ENCODE measurements around the gene C3orf49. TPM values are rescaled to one million over a fixed set of nuclear protein-coding genes. Genes with fewer than 3 reads are reported as not detected.
A peak's percentile ranks its signal among the peaks of the same experiment; 100 is the strongest.

The C3orf49 gene
- polyA plus RNA-seq, 1 donor from 2014 or later: not detected

DNA sequence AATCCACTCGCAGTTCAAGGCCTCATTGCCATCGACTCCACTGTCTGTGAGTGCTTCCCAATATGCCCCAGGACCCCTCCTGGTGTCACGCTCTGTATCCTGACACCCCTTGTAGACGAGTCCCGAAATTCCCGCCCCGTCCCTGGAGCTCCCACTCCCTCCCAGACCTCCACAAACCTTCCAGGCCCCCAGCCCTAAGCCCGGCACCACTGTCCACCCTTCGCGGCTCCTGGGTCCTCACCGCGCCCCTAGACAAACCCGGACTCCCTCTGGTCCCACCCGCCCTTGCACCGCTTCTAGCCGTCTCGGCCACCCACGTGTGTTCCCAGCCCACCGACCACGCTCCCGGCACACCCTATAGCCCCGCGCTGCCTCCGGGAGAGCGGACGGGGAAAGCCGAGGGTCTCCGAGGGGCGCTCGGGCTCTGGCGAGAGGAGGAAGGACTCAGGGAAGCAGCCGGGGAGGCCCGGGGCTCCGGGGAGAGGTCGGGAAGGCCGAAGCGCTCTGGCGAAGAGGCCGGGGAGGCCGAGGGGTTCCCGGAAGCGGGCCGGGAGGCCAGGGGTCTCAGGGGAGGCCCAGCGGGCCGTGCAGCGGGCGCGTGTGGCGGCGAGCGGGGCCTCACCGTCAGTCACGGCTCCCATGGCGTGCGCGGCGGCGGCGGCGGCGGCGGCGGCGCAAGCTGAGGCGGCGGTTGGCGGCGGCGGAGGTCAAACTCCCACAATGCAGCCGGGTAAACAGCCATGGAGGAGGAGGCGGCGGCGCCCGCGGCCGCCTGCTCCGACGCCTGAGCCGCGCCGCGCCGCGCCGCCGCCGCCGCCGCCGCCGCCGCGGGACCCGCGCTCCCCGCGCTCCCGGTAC is 44.3 kb downstream of the C3orf49 start, which contains the start of the genes ATXN7 and THOC7:
Gene ATXN7 (plus strand): TSS at position 718 of the 858 bp plus-strand sequence. CDS start 48,732 bp downstream, outside the sequence.
Gene THOC7 (minus strand): TSS at position 656 of the 858 bp plus-strand sequence. CDS start 15 bp downstream, at position 641.
- Mint-ChIP-seq H3K27ac (peak within 1 kb of the TSS; percentile 91 to 98 (median 94)), H3K36me3 (no peaks in the 10 kb centered on the region), H3K9me3 (no peaks in the 10 kb centered on the region), H3K4me3 (peak within 1 kb of the TSS; percentile 96 to 98 (median 97)), H3K27me3 (no peaks in the 10 kb centered on the region), H3K4me1 (peaks cover 28 to 47% (median 38%) of the 10 kb centered on the region in 3 donors)

DNA sequence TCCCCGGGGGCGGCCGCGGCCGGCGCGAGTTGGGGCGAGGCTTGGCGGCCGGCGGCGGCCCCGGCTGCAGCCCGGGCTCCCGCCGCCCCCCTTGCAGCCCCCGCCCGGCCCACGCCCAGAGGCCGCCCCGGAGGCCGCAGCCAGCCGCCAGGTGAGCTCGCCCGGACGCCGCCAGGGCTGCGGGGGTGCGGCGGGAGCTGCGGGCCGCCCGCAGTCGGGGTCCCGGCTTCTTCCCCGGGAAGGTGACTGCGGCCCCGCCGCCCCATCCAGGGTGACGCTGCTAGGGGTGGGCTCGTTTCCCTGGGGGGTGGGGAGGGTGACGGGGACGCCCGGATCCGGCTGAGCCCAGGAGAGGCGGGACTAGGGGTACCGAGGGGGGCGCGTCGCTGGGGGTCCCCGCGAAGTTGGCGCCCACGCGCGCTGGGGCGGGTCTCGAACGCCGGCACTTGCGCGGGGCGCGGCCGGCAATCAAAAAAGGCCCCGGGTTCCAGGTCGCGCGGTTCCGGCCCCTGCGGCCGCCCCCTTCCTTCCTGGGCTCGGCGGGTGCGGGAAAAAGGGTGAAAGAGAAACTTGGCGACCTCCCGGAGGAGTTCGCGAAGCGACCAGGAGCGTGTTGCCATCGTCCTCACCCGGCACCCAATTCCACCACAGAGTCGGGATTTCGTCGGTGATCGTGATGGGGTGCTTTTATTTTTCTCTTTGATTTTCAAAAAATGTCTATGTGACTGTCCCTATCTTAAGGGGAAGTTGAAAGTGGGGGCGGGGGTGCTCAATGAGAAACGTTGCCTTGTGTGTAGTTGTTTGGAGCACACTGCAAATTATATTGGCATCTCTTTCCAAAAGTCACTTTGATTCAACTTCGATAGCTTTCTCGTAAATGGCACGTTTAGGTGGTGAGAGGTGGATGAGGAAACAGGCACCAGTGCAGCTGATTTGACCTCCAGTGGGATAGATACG is 45.2 kb downstream of the C3orf49 start:
- H3K36me3 Mint-ChIP-seq: no peaks in the 10 kb centered on the region
- H3K27me3 Mint-ChIP-seq: no peaks in the 10 kb centered on the region
- H3K9me3 Mint-ChIP-seq: no peaks in the 10 kb centered on the region
- H3K27ac Mint-ChIP-seq: peak overlapping the region; percentile 84 to 98 (median 94)
- H3K4me1 Mint-ChIP-seq: peaks cover 36 to 50% (median 45%) of the 10 kb centered on the region in 3 donors
- peak overlapping the region; percentile 96 to 98 (median 97) for H3K4me3 Mint-ChIP-seq

DNA sequence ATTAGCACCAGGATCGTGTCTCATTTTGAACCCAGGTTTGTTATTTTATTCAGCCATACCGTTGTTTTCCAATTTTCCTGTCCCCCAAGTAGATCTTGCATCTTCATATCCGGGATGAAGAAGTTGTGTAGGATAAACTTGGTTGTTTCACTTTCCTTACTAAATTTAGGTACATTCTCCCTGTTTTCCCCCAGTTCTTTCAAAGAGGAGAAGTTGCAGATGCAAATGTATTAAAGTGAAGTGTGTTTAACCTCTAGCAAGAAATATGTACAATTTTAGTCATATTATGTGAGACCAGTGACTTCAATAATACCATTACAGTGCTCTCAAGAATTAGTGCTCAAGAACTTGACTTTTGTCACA is 45.8 kb downstream of the C3orf49 start:
- no peaks in the 10 kb centered on the region for H3K36me3 Mint-ChIP-seq
- H3K27me3 Mint-ChIP-seq: no peaks in the 10 kb centered on the region
- H3K4me3 Mint-ChIP-seq: peak overlapping the region; percentile 96 to 98 (median 97)
- H3K27ac Mint-ChIP-seq: peak overlapping the region; percentile 84 to 98 (median 94)
- peaks cover 37 to 50% (median 45%) of the 10 kb centered on the region in 3 donors for H3K4me1 Mint-ChIP-seq
- no peaks in the 10 kb centered on the region for H3K9me3 Mint-ChIP-seq

DNA sequence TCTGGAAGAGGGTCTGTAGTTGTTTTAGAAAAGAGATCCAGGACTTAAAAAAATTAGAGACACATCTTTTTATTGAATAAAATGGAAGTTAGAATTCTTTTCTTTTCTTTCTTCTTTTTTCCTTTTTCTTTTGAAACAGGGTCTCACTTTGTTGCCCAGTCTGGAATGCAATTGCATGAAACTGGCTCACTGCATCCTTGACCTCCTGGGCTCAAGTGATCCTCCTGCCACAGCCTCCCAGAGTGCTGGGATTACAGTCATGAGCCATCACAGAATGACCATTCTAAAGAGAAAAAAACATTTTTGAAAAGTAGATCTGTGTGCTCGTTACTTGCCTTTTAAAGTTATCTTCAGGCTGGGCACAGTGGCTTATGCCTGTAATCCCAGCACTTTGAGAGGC is 48.1 kb downstream of the C3orf49 start:
- peaks cover 46 to 54% (median 53%) of the 10 kb centered on the region in 3 donors for H3K4me1 Mint-ChIP-seq
- peaks cover 2% of the 10 kb centered on the region for H3K36me3 Mint-ChIP-seq
- no peaks in the 10 kb centered on the region for H3K9me3 Mint-ChIP-seq
- H3K27me3 Mint-ChIP-seq: no peaks in the 10 kb centered on the region
- H3K4me3 Mint-ChIP-seq: peak overlapping the region in 2 of 4 donors; percentile 43 to 64
- H3K27ac Mint-ChIP-seq: no peak overlapping the region

DNA sequence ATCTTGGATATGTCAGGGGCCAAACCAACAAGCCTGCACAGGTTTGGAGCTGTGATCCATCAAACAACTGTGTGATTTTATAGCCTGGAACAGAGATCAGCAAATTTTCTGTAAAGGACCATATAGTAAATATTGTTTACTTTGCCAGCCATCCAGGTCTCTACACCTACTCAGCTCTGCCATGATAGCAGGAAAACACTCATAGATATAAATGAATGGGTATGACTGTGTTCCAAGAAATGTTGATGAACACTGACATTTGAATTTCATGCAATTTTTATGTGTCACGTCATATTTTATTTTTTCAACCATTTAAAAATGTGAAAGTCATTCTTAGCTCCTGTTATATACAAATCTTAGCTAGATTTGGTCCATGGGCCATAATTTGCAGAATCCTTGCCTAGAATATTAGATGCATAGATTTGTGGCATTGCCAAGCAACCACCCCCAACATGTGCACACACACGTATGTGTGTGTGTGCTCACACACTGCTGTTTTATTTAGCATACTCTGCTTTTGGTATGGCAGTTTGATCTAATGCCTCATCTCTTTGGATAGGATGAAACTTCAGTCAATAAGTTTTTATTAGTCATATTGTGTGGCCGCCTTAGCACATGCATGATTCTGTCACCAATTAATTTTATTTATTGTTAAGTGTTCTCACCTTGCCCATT is 51.0 kb downstream of the C3orf49 start:
- Mint-ChIP-seq H3K4me3 (peak overlapping the region in 2 of 4 donors; percentile 58 to 63), H3K4me1 (peaks cover 44 to 62% (median 58%) of the 10 kb centered on the region in 3 donors), H3K27me3 (no peaks in the 10 kb centered on the region), H3K36me3 (peaks cover 2% of the 10 kb centered on the region), H3K9me3 (no peaks in the 10 kb centered on the region), H3K27ac (no peak overlapping the region)

DNA sequence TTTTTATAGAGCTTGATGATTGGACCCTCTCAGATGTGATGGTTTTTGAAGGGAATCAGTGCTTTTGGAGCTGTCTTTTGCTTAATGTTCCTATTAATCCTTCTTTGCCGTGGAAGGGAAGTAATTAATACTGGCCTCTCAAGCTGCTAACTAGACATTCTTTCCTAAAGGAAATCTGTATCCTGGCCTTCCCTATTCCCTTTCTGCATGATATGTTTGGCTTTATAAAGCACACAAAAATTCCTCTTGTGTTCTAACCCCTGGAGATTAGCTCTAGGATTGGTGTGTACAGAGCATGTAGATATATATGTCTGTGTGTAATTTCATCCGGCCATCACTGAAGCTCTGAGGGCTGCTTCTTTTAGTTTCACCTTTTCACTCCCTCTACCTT is 51.5 kb downstream of the C3orf49 start:
- H3K27ac Mint-ChIP-seq: no peak overlapping the region
- H3K9me3 Mint-ChIP-seq: no peaks in the 10 kb centered on the region
- H3K27me3 Mint-ChIP-seq: no peaks in the 10 kb centered on the region
- peaks cover 44 to 62% (median 57%) of the 10 kb centered on the region in 3 donors for H3K4me1 Mint-ChIP-seq
- H3K36me3 Mint-ChIP-seq: peaks cover 2% of the 10 kb centered on the region
- peak overlapping the region in 1 of 4 donors; percentile 0 for H3K4me3 Mint-ChIP-seq

DNA sequence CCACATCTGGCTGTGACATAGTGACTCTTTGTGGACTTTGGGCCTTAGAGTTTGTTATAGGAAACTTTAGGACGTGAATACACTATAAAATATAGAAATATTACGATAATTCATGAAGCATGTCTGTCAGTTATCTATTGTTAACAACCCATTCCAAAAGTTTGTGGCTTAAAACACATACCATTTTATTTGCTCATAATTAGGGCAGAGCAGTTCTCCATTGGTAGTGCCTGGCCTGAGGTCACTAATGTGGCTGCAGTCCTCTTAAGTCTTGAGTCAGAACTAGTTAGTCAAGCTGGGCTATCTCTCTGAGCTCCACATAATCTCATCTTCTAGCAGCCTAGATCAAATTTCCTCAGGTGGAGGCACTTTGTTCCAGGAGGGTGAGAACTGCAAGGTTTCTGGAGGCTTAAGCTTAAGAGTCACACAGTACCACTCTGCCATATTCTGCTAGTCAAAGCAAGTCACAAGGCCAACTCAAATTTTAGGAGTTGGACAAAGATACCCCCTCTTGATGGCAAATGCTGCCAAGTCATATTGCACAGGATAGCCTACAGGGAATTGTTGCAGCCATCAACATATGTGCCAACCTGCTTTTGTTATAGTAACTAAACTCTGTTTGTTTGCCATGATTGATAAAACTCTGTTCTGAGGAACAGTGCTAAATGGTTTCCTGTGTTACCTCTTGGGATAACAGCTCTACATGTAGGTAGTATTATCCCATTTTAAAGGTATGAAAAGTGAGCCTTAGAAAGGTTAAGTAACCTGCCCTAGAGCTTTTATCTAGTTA is 53.2 kb downstream of the C3orf49 start:
- H3K4me1 Mint-ChIP-seq: peaks cover 42 to 64% (median 62%) of the 10 kb centered on the region in 3 donors
- no peak overlapping the region for H3K27ac Mint-ChIP-seq
- no peak overlapping the region for H3K4me3 Mint-ChIP-seq
- peaks cover 2% of the 10 kb centered on the region for H3K36me3 Mint-ChIP-seq
- H3K27me3 Mint-ChIP-seq: no peaks in the 10 kb centered on the region
- H3K9me3 Mint-ChIP-seq: no peaks in the 10 kb centered on the region

DNA sequence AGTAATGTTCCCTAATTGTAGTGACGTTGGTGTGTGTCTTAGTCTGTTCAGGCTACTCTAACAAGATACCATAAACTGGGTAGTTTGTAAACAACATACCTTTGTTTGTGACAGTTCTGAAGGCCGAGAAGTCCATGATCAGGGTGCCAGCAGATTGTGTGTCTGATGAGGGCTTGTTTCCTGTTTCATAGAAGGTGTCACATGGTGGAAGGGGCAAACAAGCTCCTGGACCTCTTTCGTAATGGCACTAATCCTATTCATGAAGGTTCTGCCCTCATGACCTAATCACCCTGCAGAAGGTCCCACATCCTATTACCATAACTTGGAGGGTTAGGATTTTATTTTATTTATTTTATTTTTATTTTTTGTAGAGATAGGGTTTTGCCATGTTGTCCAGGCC is 55.7 kb downstream of the C3orf49 start:
- H3K36me3 Mint-ChIP-seq: peaks cover 2% of the 10 kb centered on the region
- H3K9me3 Mint-ChIP-seq: no peaks in the 10 kb centered on the region
- H3K4me3 Mint-ChIP-seq: no peak overlapping the region
- H3K27ac Mint-ChIP-seq: peak overlapping the region in 2 of 3 donors; percentile 27 to 32
- peaks cover 38 to 63% (median 60%) of the 10 kb centered on the region in 3 donors for H3K4me1 Mint-ChIP-seq
- H3K27me3 Mint-ChIP-seq: no peaks in the 10 kb centered on the region

DNA sequence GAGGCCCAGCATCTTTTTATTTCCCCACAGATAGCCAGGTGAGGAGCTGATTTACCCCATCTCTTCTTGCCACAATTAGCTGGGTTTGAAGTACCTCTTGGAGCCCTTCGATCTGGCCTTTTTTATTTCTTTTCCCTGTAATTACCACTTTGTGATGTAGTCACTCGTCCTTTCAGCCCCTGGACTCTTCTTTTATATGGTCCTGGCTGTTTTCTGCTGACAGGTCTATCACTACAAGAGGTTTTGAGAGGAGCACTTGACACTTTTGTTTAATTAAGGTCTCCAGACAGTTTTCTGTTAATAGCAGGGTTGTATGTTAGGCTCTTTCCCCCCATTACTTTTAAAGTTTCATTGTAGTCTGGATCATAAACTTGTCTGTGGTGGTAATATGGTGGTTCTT is 56.4 kb downstream of the C3orf49 start:
- Mint-ChIP-seq H3K4me1 (peaks cover 37 to 59% (median 56%) of the 10 kb centered on the region in 3 donors), H3K27ac (peak overlapping the region in 2 of 3 donors; percentile 27 to 41), H3K27me3 (no peaks in the 10 kb centered on the region), H3K4me3 (no peak overlapping the region), H3K36me3 (peaks cover 2% of the 10 kb centered on the region), H3K9me3 (no peaks in the 10 kb centered on the region)

DNA sequence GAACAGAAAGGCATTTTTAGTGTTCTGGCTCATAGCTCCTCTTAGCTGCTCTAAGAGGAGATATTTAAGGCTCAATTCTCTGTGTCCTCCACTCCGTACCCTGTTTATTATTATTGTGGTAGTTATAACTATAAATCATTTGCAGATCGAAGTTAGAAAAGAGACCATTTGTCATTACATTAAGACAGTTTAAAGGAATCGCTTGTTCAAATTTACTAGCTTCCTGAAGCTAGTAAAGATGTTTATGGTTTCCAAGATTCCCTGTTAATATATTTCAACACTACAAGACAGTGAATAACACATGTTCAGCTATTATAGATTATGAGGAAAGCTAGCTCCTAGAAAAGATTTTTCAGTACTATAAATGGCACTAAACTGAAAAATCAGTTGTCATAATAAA is 57.2 kb downstream of the C3orf49 start:
- H3K27me3 Mint-ChIP-seq: no peaks in the 10 kb centered on the region
- H3K36me3 Mint-ChIP-seq: no peaks in the 10 kb centered on the region
- H3K4me1 Mint-ChIP-seq: peaks cover 33 to 57% (median 56%) of the 10 kb centered on the region in 3 donors
- H3K27ac Mint-ChIP-seq: no peak overlapping the region
- no peaks in the 10 kb centered on the region for H3K9me3 Mint-ChIP-seq
- no peak overlapping the region for H3K4me3 Mint-ChIP-seq

DNA sequence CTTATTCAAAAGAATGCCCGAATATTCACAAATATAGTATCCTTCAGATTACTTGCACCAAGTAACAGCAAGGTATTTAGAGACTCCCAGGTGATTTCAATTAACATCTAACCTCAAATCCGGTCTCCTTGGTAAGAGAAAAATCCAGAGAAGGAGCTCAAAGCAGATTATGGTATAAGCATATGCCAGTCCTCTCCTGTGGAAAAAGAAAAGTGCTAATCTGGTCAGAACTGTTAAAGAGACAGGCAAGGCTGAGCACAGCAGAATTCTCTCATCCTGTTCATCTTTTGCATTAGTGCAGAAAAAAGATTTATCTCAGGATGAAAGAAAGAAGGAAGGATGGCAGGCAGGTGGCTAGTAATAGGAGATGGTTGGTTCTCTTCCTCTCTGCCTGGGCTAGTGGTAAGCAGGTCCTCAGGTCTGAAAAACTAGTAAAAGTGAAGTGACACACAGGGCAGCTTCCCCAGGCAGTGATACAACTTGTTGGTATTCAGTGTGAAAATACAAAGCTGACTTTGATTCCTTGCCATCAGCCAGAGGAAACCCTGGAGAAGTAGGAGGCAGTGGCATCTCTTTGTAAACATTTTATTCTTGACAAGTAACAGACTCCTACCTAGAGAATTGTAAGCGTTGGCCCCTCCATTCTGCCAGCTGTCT is 58.8 kb downstream of the C3orf49 start:
- Mint-ChIP-seq H3K27me3 (no peaks in the 10 kb centered on the region), H3K4me3 (no peak overlapping the region), H3K27ac (no peak overlapping the region), H3K9me3 (no peaks in the 10 kb centered on the region), H3K36me3 (no peaks in the 10 kb centered on the region), H3K4me1 (peaks cover 27 to 55% (median 45%) of the 10 kb centered on the region in 3 donors)

DNA sequence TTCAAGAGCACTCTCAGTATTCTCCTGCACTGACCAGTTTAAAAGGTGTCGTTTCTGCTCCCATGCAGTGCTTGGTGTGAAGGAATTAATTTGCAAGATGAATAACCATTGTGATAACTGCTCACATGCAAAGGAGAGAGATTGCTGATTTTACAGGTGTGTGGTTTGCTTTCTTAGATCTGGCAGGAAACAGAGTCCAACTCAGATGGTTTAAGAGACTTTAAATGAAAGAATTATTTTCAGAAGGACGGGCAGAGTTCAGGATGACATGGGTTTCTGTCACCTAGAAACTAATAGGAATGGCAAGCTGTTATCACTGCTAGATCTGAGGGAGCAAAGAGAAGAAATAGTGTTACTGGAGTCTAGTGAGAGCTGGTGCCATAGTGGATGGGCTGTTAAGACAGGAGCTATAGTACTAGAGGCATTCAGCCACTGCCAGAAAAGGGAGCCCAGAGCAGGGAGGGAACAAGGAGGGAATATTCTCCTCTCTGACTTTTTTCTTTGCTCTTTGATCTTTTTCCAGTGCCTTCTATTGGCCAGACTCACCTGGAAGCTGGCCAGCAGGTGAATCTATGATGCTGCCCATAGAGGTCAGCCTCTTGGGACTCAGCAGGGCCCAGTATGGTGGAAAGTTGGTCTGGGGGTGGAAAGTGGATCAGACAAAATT is 59.4 kb downstream of the C3orf49 start:
- no peak overlapping the region for H3K4me3 Mint-ChIP-seq
- H3K9me3 Mint-ChIP-seq: no peaks in the 10 kb centered on the region
- H3K4me1 Mint-ChIP-seq: peaks cover 25 to 57% (median 45%) of the 10 kb centered on the region in 3 donors

DNA sequence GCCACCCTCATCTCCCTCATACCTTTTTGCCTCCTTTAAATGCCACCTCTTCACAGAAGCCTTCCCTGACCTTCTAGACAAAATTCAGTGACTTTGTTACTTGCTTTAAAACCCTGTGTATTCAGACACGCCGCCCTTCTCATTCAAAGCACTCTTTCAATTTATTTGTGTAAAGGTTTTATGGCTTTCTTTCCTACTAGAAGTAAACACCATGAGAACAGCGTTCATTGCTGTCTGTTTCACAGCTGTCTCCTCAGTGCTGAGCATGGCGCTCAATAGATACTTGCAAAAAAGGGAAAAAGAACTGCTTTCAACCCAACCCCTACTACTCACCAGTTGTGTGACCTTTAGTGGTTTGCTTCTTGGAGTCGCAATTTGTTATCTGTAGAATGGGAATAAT is 61.6 kb downstream of the C3orf49 start:
- H3K27me3 Mint-ChIP-seq: no peaks in the 10 kb centered on the region
- H3K4me1 Mint-ChIP-seq: peaks cover 22 to 50% (median 41%) of the 10 kb centered on the region in 3 donors
- H3K36me3 Mint-ChIP-seq: peaks cover 2% of the 10 kb centered on the region
- H3K4me3 Mint-ChIP-seq: no peak overlapping the region
- H3K9me3 Mint-ChIP-seq: no peaks in the 10 kb centered on the region
- peak overlapping the region in 1 of 3 donors; percentile 3 for H3K27ac Mint-ChIP-seq

More for the DNA sequence above, 59.4 kb downstream of the C3orf49 start:
- Mint-ChIP-seq H3K36me3 (no peaks in the 10 kb centered on the region), H3K27me3 (no peaks in the 10 kb centered on the region), H3K27ac (peak overlapping the region in 1 of 3 donors; percentile 82)

Data from IgD-negative memory B cell (primary cell).